GM21367 (cell line): ENCODE data around the gene MKNK1.

Experiments used
- ATAC-seq: cut with Tn5 transposase; IDR thresholded peaks from one replicate; pipeline ENCODE4 v1.9.1; 2021; ENCODE audit not compliant: unreplicated experiment

MKNK1 gene

DNA sequence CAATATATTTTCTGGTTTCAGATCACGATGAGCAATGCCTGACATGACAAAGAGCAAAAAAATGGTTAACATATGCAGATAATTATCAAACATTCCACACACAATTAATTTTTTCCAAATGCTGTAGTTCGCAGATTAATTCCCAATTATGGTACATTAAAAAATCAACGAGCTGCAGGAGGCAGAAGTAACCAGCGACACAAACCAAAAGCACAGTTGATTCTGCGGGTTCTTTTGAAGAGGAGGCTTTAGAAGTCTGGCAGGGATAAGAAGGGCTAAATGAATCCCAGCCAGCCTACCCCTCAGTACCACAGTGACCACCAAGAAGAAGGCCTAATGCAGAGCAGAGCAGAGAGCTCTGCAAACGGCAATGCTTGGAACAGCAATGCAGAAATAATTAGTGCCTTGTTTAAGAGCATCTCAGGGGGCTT is 35.6 kb downstream of the MKNK1 start:
- ATAC-seq: no peak

DNA sequence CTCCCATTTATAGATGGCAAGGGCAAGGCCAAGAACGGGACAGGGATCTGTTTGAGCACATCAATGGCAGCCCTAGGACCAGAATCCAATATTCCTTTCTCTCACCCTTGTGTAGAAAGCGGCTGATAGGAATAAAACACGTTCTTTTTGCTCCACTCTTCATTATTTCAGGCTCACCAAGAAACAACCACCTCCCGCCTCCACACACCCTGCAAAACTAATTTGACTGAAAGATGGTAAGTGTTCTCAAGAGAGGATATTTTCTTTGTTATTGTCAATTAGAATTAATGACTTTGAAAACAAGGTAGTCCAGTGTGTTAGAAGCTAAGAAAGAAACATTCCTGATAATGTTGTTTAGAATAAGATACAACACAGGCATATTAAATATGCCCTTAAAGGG is 40.7 kb downstream of the MKNK1 start:
- ATAC-seq: no peak

DNA sequence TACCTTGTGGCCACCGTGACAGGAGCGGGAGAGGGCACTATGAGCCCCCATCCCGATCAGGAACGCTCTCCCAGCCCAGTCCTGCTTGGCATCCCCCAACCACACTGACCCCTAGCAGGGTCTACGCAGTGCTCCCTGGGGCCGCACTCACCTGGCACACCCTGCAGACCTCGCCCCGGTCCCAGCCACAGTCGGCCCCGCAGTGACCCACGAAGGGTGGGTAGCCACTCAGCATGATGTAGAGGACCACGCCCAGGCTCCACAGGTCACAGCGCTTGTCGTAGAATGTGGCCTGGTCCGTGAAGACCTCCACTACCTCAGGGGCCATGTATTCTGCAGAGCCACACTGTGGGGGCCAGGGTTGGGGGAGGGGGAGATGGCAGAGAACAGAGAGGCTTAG is 41.6 kb downstream of the MKNK1 start:
- no peak for ATAC-seq

DNA sequence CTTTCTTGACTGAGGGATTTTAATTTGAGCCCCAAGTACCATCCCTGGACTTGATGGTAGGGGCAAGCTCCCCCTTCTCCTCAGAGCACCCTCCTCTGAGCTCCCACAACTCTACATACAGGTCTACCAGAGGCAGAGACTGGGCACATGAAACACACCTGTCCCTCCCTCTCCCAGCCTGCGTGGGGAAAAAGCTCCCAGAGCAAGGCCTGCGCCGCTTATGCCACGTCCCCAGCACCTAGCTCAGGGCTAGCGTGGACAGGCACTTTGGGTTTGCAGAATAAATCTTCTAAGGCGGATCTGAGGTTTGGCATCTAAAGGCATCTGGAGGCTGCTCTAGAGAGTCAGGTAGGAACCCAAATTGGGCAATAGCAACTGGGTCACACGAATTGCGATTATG is 45.1 kb downstream of the MKNK1 start:
- ATAC-seq: no peak

DNA sequence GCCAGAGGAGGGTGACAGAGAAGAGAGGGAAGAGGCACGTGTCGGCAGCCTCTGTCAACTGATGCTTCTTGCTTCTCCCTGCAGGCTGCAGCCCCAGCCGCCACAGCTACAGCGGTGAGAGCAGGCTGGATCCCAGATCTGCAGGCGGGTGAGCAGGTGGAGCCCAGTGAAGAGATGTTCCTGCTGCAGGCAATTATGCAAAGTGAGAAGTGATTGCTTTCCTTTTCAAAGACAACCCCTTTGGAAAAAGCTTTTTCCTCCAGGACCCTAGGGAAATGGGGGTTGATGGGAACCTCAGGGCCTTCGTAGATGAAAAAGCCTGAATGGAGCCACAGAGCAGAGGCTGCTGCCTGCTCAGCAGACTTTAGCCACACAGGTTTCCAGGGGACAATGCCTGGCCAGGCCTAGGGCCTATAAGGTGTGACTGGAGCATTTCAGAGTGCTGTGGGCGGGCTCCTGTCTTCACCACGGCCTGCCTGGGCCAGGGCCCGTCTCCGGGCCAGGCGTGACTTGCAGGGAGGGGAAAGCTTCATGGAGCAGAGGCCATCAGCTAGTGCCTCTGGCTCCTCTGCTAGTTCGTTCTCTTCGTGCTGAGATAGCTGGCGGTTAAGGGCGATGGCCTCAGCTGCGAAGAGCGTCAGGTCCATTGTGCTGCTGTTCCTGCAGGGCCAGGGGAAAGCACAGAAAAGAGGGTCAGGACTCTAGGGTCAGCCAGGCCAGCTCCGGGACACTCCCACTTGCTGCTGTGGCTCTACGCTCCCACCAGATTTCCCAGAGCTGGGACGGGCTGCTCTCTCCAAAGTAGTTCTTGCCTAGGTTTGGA is 45.7 kb downstream of the MKNK1 start:
- ATAC-seq: no peak

DNA sequence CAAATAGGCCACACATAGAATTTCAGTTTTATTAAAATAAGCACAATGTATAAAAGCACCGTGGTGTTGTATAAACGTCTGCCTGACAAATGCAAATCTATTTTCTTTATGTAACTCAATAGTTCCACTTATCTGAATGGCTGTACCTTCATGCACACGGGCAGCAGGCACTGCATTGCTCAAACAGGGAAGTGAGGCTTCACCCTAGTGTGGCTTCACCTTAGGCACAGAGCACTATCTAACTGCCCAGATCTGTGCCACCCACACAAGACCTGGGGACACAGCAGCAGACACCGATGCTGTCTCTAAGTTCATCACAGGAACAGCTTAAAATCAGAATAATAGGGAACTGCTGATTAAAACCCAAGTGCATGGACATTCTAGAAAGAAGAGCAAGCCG is 46.7 kb downstream of the MKNK1 start:
- no peak for ATAC-seq

DNA sequence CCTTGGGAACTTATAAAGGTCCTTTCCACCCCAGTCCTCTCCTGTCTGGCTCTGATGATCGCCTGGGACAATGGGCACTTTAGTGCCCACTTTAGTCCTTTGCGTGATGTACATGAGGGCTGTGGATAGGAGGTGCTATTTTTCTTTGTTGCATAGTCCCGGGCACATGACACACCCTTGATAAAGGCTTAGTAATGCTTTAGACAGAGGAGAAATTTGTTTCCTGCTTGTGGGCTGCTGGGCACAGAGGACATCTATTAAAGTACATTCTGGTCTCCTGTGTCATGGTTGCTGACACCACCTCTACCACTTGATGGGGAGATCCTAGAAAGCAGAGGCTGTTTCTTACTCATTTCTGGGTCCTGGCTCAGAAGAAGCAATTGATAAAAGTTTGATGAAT is 47.2 kb downstream of the MKNK1 start:
- no peak for ATAC-seq

DNA sequence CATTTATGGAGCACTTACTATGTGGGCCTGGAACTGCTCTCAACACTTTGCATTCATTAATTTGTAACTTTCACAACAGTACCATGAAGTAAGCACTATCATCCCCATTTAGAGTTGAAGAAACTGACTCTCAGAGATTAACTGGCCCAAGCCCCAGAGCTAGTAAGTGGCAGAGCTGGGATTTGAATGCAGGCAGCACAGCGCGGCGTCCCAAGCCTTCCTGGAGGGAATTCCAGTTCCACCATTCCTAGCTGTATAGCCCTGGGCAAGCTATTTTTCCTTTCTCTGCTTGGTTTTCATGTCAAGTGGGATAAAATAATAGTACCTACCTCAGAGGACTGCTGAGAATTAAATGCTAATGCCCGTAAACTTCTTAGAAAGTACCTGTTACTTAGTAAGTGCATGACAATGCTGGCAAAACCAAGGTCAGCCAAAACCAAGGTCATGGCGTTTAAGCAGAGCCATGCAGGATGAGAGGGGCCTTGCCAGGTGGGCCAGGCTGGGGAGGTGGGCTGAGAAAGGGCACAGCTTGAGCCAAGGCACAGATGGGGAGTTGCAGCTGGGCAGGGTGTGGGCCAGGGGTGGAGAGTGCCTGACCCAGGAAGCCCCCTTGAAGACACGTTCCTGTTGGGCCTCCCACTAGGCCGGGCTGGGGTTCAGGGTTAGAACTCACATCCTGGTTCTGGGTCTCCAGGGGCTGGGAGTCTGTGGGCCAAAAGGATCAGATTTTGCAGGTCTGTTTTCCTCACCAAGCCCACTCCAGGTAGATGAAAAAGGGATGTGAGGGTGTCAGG is 48.0 kb downstream of the MKNK1 start:
- no peak for ATAC-seq

DNA sequence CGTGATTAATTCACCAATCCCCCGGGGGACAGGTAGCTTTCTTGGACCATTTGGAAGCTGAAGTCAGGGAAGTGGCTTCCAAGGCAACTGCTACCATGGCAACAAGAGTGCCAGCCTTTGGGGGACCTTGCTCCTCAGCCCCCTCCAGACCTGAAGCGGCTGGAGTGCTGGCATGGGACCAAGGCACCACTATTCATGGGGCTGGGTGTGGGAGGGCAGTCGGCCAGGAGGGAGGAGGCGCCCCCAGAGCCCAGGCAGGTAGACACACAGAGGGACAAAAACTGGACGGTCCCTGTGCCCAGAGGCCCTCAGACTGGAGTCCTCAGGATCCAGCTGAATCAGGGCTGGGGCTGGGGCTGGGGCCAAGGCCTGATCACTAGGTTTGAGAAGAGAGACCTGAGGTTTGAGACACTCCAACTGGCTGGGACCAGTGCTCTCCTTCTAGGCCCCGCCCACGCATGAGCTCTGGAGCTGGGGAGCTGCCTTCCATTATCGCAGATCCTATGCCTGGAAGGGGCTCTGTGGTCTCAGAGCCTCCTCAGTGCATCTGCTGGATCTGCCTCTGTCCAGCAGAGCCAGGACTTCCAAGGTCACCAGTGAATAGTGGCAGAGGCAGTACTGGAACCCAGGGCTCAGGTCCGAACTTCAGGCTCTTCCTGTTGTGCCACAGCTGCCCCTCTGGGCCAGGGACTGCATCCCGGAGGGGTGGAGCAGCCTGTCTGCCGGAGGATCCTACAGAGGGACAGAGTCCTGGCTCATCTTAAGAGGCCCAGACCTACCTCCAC is 49.3 kb downstream of the MKNK1 start:
- no peak for ATAC-seq

DNA sequence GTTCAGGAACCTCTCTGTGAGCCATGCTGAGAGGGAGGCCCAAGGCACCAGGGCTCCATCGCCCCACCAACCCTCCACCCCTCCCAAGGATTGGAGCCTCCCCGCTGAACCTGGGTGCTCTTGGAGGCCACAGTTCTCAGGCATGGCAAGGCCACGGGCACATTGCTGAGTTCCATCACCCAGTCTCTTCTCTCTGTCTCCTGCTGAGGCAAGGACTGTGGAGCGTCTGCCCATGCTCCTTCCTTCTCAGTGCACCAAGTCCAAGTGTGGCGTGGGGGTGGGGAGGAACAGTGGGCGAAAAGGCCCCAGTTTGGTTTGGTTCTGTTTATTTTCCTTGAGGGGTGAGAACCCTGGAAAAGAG is 49.9 kb downstream of the MKNK1 start:
- ATAC-seq: no peak

DNA sequence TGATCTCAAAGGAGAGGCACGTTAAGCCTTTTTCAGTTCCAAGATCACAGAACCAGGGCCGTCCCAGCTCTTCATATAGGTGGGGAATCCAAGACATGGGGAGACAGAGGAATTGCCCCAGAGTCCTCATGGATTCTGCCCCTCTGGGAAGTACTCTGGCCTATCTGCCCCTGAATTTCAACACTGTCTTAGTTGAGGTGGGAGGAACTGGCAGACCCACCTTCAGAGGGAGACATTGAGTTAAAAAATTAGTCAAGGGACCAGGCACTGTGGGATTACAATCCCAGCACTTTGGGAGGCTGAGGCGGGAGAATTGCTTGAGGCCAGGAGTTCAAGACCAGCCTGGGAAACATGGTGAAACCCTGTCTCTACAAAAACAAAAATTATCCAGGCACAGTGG is 50.6 kb downstream of the MKNK1 start:
- no peak for ATAC-seq

DNA sequence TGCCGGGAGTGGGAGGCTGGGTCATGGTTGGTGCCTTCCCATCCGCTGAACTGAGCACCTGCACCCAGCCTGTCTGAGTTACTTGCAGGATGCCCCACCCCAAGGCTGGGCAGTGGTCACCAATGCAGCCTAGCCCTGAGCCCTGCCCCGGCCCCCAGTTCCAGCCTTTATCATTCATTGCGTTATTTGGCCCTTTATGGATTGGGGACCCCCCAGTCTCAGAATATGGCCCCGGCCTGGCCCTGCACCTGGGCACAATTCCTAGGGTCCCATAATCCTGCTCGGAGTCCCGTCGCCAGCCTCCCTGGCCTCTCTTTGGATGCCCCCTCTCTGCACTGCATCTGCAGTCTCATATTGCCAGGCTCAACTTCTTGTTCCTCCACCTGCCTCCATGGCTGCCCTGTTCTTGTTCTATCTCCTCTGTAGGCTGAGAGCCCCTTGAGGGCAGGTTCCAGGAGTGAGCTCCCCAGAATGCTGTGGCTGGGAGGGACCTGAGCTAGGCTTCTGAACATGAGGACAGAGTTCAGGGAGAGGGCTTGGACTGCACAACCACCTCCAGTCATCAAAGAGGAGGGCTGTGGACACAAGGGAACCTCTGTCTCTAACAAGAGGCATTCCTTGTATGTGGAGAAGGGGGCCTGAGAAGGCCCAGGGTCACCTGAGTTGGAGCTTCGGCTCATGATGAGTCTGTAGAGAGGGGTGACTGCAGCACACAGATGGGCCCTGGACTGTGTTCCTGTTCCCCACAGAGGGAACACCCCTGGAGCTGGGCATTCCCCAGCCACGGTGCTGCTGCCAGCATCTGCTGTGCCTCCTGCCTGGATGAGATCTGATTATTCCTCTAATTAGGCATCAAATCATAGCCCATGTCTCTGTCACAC is 51.5 kb downstream of the MKNK1 start:
- no peak for ATAC-seq

DNA sequence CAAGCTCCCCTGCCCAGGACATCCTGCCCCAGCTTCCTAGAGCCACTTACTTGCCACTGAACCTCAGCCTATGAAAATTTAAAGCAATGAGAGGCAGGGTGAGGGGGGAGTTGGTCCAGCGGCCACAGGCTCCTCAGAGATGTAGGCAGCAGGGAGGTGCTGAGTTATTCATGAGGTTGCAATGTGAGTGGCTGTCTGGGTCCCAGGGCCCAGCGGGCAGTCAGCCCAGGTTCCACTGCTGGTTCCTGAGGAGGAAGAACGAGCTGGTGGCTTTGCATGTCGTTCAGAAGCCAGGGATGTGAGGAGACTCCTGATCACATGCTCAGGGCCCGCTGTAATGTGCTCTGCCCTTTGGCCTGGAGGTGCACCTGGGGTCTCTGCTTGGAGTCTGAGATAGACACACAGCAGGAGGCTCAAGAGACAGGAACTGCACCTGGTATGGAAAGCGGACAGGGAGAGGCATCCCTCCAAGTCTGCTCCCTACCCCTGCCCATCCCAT is 52.4 kb downstream of the MKNK1 start, which contains the start of gene KNCN:
Gene KNCN (minus strand): TSS at position 51 of the 499 bp plus-strand sequence. CDS start 432 bp downstream, outside the sequence.
- no peak for ATAC-seq

DNA sequence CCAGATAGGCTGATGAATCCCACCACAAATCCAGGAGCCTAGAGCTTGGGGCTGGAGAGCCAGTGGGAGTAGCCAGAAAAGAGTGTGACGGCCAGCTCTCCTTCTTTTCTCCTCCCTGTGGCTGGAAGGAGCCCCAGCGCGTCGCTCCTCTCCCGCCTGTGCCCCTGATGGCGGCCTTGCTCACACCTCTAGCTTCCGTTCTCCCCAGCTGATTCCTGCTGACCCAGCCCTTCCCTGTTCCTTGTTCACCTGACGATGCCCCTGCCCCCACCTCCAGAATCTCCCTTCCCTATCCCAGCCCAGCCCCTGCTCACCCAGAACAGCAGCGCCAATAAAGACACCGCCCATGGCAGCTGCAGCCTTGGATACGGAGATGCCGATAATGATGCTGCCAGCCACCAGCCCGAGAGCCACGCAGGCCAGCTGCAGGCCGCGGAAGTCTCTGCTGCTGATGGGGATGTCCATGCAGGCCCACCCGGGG is 53.3 kb downstream of the MKNK1 start:
- no peak for ATAC-seq

DNA sequence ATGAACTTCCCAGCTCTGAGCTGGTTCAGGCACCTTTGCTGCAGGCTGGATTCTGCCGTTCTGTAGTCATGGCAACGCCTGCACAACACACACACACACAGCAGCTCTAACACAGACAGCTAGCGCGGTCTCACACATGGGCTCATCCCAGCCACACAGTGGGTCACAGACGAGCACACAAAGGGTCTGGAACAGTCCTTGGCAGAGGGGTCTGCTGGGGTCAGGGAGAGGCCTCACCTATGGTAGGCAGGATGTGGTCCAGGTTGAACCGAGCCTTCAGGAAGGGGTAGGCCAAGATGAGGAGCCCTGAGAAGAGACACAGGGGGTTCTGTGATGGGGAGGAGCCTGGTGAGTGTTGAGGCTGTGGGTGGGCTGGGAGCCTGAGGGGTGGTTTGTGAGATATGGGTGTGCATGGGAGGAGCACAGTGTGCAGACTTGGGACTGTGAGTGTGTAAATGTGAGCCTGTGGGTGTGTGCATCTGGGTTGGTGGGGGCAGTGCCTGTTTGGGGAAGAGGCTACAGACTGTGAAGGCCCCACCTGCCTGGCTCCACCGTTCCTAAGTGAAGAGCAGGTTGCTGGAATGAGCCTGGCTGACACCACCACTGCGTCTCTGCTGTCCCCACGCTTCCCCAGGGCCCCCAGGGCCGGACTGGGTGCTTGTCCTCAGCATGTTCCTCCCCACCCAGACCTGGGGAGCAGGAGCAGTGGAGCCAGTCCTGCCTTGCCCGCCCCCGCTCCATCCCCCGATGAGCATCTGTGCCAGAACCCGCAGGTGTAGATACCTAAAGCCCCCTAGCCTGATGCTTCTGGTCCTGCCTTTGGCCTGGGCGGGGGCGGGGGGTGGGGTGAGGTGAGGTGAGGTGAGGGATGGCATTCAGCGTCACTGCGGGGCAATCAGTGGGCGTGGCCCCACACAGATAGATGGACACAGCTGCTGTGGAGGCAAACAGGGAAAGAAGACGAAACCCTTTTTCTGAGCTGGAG is 54.1 kb downstream of the MKNK1 start:
- no peak for ATAC-seq

DNA sequence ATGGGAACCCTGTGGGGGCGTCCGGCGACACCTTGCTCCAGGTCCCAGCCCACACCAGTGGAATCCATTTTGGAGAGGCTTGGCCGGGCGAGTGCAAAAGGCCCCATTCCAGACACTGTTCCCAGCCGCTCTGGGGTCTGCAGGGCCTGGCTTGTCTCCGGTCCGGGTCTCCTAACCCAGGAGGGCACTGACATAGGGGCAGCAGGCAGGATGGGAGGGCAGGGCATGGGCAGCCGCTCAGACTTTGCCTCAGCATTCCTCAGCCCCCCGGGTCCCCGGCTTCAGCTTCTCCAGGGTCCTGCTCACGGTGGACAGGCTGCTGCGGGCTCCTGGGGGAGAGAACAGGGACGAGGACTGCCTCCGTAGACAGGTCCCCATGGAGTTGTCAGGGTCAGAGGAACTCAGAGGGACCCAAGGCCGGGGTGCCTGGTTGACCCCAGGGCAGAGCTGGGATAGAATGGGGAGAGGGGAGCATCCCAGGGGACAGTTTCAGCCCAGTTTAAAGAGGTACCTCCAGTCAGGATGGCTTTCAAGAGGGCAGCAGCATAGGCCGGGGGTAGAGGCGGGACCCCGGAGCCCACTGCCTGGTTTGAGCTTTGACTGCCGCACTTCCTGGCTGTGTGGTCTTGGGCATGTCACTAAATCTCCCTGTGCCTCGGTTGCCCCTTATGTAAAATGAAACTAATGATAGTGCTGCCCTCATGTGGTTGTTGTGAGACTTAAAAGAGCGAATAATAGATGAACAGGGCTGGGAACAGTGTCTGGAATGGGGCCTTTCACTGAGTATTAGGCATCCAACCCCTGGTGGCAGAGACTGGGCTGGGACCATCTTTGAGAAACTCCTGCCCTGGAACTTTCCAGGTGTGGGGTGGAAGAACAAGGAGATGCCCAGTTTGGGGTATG is 56.3 kb downstream of the MKNK1 start:
- ATAC-seq: no peak

DNA sequence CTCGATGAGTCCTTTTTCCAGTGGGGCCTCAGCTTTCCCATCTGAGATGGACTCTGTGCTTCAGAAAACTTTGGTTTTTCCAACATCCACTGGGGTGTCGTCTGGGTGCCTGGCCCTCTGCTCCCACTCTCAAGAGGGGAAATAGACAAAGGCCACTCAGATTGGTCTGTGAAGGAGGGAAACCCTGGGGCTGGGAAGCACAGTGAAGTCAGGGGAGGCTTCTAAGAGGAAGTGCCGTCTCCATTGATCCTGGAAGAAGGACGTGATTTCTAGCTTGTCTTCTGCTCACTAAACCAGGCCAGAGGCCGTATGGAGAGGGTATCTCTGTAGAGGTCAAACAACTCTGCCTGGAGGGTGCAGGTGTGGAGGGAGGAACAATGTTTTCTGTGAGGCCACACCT is 57.9 kb downstream of the MKNK1 start:
- no peak for ATAC-seq

DNA sequence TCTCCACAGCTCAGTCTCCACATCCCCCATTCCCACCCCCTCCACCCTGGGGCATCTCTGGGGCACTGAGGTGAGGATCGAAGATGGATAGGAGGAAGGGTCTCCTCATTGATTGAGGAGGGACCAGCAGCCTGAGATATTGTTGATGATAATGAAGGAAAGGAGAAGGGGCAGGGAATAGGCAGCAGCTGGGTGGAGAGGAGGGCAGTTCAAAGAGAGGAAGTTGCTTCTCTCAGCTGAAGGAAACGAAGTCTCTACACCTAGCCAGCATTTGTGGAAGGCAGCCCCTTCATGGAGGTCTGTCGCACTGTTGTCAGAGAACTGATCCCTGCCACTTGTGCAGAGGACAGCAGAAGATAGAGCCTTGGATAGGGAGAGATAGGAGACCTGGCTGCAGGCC is 58.3 kb downstream of the MKNK1 start:
- no peak for ATAC-seq
